ENCODE data around the gene AIPL1. TPM values are rescaled to one million over a fixed set of nuclear protein-coding genes. Genes with fewer than 3 reads are reported as not detected.

AIPL1 gene
- total and polyA plus RNA-seq, 8 donors = 0.04 TPM; not detected in 7

DNA sequence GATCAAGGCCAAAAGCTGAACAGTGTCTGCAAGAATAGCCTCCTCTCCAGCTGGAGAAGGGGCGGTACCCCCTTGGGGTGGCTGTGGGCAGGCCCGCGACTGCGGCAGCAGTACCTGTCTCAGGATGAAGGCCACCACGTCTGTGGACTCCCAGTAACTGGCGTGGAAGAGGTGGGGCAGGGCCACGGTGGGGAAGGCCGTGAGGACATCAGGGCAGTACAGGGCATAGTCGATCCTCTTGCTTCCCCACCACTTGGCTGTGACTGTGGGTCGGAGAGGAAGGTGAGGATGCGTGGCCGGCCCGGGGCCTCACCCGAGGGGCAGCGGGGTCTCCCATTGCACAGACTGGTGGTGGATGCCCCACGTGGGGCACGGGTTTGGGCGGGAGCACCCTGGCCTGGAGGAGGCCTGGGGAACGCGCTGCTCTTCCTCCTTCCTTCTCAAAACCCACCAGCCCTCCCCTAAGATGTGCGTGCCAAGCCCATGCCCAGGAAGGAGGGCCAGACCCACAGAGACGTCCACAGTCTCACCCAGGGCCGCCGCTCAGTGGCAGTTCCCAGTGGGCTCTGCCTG lies 35.3 kb upstream of the AIPL1 start:
- Histone ChIP-seq H3K4me1 (no peaks in the 10 kb centered on the region), H3K36me3 (no peaks in the 10 kb centered on the region), H3K27me3 (no peaks in the 10 kb centered on the region), H3K4me3 (no peak overlapping the region), H3K9me3 (no peaks in the 10 kb centered on the region), H3K27ac (no peak overlapping the region)
- no peak for FAIRE-seq
- TF ChIP-seq CTCF (IDR thresholded peaks at IDR 0.05) = no peak
- 91 to 96% methylated on average over 22 to 24 of the region's 24 CpGs for WGBS, 2 donors
- intact Hi-C loops (cut with DNase I) = loop anchor here in 1 of 3 donors (10.0 kb wide), 1 partner anchor 175 kb away; the partner anchor contains the start of genes KIAA0753 and TXNDC17
- no peak for DNase-seq
- ATAC-seq = no peak

GRCh38 chr17:6468051-6468790 lies 33.3 kb upstream of the AIPL1 start:
- no peak for FAIRE-seq
- no peaks in the 10 kb centered on the region for H3K27me3 ChIP-seq
- WGBS, 2 donors = 89 to 91% methylated on average over 23 of the region's 23 CpGs
- H3K27ac ChIP-seq = no peak overlapping the region
- intact Hi-C loops (cut with DNase I) = no loop called here
- no peaks in the 10 kb centered on the region for H3K9me3 ChIP-seq
- H3K4me3 ChIP-seq = no peak overlapping the region
- no peak for ATAC-seq
- no peaks in the 10 kb centered on the region for H3K4me1 ChIP-seq
- H3K36me3 ChIP-seq = no peaks in the 10 kb centered on the region
- TF ChIP-seq CTCF (IDR thresholded peaks at IDR 0.05) = no peak
- no peak for DNase-seq

DNA sequence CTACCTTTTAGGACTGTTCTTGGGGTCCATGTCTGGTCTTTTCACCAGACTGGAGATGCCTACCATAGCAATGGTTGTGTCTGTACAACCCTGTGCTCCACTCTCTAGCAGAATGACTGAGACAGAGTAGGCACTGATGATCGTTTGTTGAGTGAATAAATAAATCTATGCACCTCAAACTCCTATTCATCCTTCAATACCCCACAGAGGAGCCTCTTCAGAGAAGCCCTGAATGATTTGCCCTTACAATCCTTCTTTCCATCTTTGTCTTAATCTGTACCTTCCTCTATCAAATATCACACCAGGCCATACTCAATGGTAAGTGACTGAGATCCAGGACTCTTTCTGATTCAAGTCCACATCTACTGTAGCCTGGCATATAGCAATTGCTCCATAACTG lies 32.6 kb upstream of the AIPL1 start:
- ATAC-seq = no peak
- 57 to 70% methylated on average over 1 of the region's 1 CpG for WGBS, 2 donors
- intact Hi-C loops (cut with DNase I) = no loop called here

DNA sequence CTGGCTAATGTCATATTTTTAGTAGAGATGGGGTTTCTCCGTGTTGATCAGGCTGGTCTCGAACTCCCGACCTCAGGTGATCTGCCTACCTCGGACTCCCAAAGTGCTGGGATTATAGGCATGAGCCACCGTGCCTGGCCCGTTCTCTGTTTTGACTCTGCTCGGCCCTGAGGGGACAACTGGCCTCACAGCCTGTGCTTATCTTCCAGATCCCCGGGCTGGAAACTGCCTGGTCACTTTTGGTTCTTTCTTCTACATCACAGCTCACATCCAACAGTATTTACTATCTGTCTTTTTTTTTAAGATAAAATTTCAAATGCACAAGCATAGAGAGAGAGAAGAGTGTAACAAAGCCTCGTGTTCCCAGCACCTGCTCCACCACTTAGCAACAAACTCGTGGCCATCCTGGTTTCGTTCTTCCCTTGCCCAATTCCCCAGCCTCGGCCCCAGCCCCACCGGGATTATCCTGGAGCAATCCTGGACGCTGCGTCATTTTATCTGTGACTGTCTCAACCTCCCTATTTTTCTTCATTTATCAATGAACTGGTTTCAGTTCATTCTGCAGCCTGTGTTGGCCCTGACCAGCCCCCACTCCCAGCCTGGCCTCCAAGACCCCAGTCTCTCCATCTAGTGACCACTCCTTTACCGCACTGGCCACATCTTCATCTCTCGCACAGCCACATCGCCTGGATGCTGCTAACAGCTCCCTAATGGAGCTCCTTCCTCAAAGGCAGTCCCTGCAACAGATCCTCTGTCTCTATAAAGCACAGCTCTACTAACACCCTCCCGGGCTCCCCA lies 30.5 kb upstream of the AIPL1 start:
- no peak overlapping the region for H3K4me3 ChIP-seq
- 70 to 81% methylated on average over 19 of the region's 19 CpGs for WGBS, 2 donors
- DNase-seq = no peak
- H3K27me3 ChIP-seq = no peaks in the 10 kb centered on the region
- TF ChIP-seq CTCF (IDR thresholded peaks at IDR 0.05) = no peak
- H3K4me1 ChIP-seq = no peaks in the 10 kb centered on the region
- FAIRE-seq = no peak
- no peak overlapping the region for H3K27ac ChIP-seq
- no peaks in the 10 kb centered on the region for H3K36me3 ChIP-seq
- no peaks in the 10 kb centered on the region for H3K9me3 ChIP-seq
- intact Hi-C loops (cut with DNase I) = no loop called here
- no peak for ATAC-seq

More for the DNA sequence above, 32.6 kb upstream of the AIPL1 start:
- Histone ChIP-seq H3K27ac (no peak overlapping the region), H3K9me3 (no peaks in the 10 kb centered on the region), H3K27me3 (no peaks in the 10 kb centered on the region), H3K4me1 (no peaks in the 10 kb centered on the region), H3K36me3 (no peaks in the 10 kb centered on the region), H3K4me3 (no peak overlapping the region)
- DNase-seq = no peak
- no peak for FAIRE-seq
- no peak for TF ChIP-seq CTCF (IDR thresholded peaks at IDR 0.05)

Data from pancreas (tissue), 10 donors.